ENCODE measurements around the gene TGIF1.

The TGIF1 gene

DNA sequence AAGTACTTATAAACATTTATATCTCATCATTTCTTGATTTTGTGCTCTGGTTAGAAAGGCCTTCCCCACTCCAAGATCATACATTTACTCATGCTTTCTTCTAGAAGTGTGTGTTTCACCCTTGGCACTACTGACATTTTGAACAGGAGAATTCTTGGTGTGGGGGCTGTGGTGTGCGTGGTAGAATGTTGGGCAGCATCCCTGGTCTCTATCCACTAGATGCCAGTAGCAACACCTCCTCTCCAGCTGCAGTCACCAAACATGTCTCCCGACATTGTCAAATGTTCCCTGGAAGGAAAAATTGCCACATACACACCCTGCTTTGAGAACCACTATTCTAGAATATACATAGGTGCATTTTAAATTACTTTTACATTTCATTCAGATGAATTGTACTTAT lies 8.7 kb upstream of the TGIF1 start:
- Histone ChIP-seq H3K4me3 (ENCODE audit: low read length) (no peak overlapping the region), H3K36me3 (ENCODE audit: control insufficient read depth, insufficient read depth, low read length) (no peaks in the 10 kb centered on the region), H3K9ac (ENCODE audit: low read length) (no peak overlapping the region), H3K9me3 (ENCODE audit: control insufficient read depth, low read length) (no peaks in the 10 kb centered on the region), H3K4me1 (ENCODE audit: control insufficient read depth, insufficient read depth, low read length) (peaks cover 2% of the 10 kb centered on the region), H3K27me3 (ENCODE audit: control insufficient read depth, insufficient read depth, low read length) (no peaks in the 10 kb centered on the region)

- Histone ChIP-seq H3K4me1 (ENCODE audit: control insufficient read depth, insufficient read depth, low read length) (peaks cover 14% of the 10 kb centered on the region), H3K36me3 (ENCODE audit: control insufficient read depth, insufficient read depth, low read length) (no peaks in the 10 kb centered on the region), H3K4me3 (ENCODE audit: low read length) (no peak overlapping the region), H3K9ac (ENCODE audit: low read length) (no peak overlapping the region), H3K9me3 (ENCODE audit: control insufficient read depth, low read length) (no peaks in the 10 kb centered on the region), H3K27me3 (ENCODE audit: control insufficient read depth, insufficient read depth, low read length) (no peaks in the 10 kb centered on the region)
Observed at GRCh38 chr18:3442919-3443318, 7.1 kb upstream of the TGIF1 start.

GRCh38 chr18:3444296-3444695 lies 5.7 kb upstream of the TGIF1 start:
- peaks cover 14% of the 10 kb centered on the region for H3K4me1 ChIP-seq (ENCODE audit: control insufficient read depth, insufficient read depth, low read length)
- H3K9ac ChIP-seq (ENCODE audit: low read length), result no peak overlapping the region
- no peak overlapping the region for H3K4me3 ChIP-seq (ENCODE audit: low read length)
- no peaks in the 10 kb centered on the region for H3K9me3 ChIP-seq (ENCODE audit: control insufficient read depth, low read length)
- no peaks in the 10 kb centered on the region for H3K27me3 ChIP-seq (ENCODE audit: control insufficient read depth, insufficient read depth, low read length)
- no peaks in the 10 kb centered on the region for H3K36me3 ChIP-seq (ENCODE audit: control insufficient read depth, insufficient read depth, low read length)

DNA sequence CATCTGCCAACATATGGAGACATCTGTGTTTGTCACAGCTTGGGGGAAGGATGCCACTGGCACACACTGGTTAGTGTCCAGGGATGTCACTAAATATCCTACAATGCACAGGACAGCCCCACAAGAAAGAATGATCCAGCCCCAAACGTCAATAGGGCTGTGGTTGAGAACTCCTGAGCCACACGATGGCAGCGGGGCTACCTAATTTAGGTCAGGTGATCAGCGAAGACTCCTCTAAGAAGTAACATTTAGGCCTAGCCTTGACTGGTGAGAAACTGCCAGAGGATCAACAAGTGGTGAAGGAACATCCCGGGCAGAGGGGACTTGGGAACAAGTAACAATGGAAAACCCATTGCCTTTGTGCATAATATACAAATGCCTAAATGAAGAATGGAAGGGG lies 5.0 kb upstream of the TGIF1 start:
- H3K4me3 ChIP-seq (ENCODE audit: low read length), result no peak overlapping the region
- no peaks in the 10 kb centered on the region for H3K27me3 ChIP-seq (ENCODE audit: control insufficient read depth, insufficient read depth, low read length)
- no peak overlapping the region for H3K9ac ChIP-seq (ENCODE audit: low read length)
- no peaks in the 10 kb centered on the region for H3K9me3 ChIP-seq (ENCODE audit: control insufficient read depth, low read length)
- H3K4me1 ChIP-seq (ENCODE audit: control insufficient read depth, insufficient read depth, low read length), result peaks cover 14% of the 10 kb centered on the region
- H3K36me3 ChIP-seq (ENCODE audit: control insufficient read depth, insufficient read depth, low read length), result no peaks in the 10 kb centered on the region

DNA sequence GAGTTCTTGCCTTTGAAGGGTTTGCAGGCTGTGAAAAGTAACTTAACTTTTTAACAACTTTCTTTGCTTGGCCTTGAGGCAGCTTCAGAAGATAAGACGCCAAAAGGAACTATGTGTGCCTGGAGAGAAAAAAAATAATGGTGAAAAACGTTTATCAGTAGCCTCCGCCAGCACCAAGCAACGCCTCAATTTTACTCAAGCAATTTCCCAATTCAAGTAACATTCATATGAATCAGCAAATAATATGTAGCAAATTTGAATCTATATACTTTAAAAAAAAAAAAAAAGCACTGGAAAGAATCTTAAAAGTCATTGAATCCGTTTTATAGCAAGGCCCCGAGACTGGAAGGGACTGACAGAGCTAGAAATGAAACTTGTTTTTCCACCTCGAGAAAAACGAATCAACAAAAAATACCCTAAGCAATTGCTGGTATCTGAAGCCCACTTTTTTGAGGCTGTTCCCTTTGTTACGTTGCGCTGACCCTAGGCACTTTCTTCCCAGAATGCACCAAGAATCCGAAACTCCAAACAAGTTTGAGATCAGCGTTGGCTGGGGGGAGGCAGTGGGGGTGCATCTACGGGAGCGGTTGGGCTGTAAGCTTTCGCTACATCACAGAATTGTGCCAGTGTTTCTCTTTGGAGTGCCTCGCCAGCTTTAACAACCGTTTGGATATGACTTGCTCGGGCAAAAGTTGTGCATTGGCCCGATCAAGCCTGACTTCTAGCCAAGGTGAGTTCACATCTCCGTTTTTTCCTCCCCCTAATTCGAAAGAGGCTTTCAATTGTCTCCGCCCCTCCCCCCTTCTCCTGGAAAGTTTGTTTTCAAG lies 2.7 kb upstream of the TGIF1 start:
- Histone ChIP-seq H3K4me1 (ENCODE audit: control insufficient read depth, insufficient read depth, low read length) (peaks cover 14% of the 10 kb centered on the region), H3K4me3 (ENCODE audit: low read length) (peak overlapping the region; percentile 70), H3K9me3 (ENCODE audit: control insufficient read depth, low read length) (no peaks in the 10 kb centered on the region), H3K36me3 (ENCODE audit: control insufficient read depth, insufficient read depth, low read length) (no peaks in the 10 kb centered on the region), H3K27me3 (ENCODE audit: control insufficient read depth, insufficient read depth, low read length) (no peaks in the 10 kb centered on the region), H3K9ac (ENCODE audit: low read length) (peak overlapping the region; percentile 92)

GRCh38 chr18:3447895-3448837 lies 1.8 kb upstream of the TGIF1 start:
- Histone ChIP-seq H3K4me3 (ENCODE audit: low read length) (peak overlapping the region; percentile 79), H3K27me3 (ENCODE audit: control insufficient read depth, insufficient read depth, low read length) (no peaks in the 10 kb centered on the region), H3K9me3 (ENCODE audit: control insufficient read depth, low read length) (no peaks in the 10 kb centered on the region), H3K36me3 (ENCODE audit: control insufficient read depth, insufficient read depth, low read length) (no peaks in the 10 kb centered on the region), H3K9ac (ENCODE audit: low read length) (peak overlapping the region; percentile 100), H3K4me1 (ENCODE audit: control insufficient read depth, insufficient read depth, low read length) (peaks cover 20% of the 10 kb centered on the region)

DNA sequence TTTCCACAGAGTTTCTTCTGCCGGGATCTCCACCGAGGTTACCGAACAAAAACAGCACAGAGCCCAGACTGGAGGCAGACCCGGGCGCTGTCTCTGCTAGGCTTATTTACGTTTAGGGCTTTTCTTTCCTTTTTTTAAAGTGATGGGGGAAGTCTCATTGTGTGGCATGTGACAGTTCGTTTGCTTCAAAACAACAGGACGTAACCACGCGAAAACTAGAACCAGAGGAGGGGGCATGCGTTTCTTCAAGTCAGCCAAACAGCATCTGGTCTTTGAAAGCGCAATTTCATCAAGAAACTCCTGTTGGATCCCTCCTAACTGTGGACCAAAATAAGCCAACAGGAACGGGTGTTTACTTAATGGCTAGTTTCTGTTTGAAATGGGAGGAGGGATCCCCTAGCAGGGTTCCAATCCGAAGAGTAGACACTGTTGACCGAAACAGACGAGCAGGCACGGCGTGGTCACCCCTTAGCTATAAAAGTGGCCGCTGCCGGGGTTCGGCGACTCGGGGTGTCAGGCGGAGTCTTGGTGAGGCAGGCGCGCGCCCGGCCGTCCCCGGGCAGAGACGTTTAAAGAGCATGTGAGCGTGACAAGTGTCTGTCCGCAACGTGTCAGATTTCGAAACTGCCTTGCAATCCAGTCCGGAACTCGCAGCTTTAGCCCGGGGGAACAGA lies 997 bp upstream of the TGIF1 start:
- H3K4me3 ChIP-seq (ENCODE audit: low read length), result peak overlapping the region; percentile 79
- no peaks in the 10 kb centered on the region for H3K36me3 ChIP-seq (ENCODE audit: control insufficient read depth, insufficient read depth, low read length)
- no peaks in the 10 kb centered on the region for H3K9me3 ChIP-seq (ENCODE audit: control insufficient read depth, low read length)
- H3K9ac ChIP-seq (ENCODE audit: low read length), result peak overlapping the region; percentile 100
- H3K27me3 ChIP-seq (ENCODE audit: control insufficient read depth, insufficient read depth, low read length), result no peaks in the 10 kb centered on the region
- peaks cover 23% of the 10 kb centered on the region for H3K4me1 ChIP-seq (ENCODE audit: control insufficient read depth, insufficient read depth, low read length)

DNA sequence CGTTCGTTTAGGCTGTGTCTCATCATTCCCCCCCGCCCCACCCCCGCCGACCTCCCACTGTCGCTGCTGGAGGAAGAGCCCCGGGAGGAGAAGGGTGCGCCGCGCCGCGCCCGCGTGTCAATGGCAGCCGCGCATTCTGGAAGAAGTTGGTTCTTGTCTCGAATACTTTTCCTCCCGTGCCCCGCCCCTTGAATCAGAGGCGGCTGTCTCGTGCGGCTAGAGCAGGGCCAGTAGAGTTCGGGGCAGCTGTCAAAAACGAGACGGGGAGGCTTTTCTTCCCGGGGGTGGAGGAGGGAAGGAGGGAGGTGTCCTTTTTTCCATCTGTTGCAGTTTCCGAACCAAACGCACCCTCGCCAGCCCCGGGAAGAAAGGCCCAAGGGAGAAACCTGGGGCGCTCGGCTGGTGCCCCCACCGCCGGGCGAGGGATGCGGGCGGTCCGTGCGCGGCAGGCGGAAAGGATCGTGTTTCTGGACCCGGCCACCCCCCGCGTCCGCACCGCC lies 410 bp upstream of the TGIF1 start:
- Histone ChIP-seq H3K4me1 (ENCODE audit: control insufficient read depth, insufficient read depth, low read length) (peaks cover 27% of the 10 kb centered on the region), H3K4me3 (ENCODE audit: low read length) (peak overlapping the region; percentile 60), H3K9me3 (ENCODE audit: control insufficient read depth, low read length) (no peaks in the 10 kb centered on the region), H3K36me3 (ENCODE audit: control insufficient read depth, insufficient read depth, low read length) (no peaks in the 10 kb centered on the region), H3K9ac (ENCODE audit: low read length) (peak overlapping the region; percentile 100), H3K27me3 (ENCODE audit: control insufficient read depth, insufficient read depth, low read length) (no peaks in the 10 kb centered on the region)

DNA sequence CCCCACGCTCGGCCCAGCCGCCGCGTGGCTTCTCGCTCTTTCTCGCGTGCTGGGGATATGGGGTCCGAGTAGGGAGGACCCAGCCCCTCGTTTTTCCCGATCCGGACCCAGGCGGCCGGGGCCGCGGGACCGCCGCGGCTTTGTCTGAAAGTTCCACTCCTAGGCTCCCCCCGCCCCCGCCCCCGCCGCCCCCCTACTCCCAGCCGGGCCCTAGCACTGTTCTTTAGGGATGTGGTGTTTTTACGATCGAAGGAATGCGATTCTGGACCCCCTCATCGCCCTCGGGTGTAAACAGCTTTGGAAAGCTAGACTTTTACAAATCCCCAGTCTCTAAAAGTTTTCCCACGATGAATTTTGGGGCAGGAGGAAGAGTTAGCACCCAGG lies 819 bp downstream of the TGIF1 start:
- peak overlapping the region; percentile 94 for H3K4me3 ChIP-seq (ENCODE audit: low read length)
- H3K9ac ChIP-seq (ENCODE audit: low read length), result peak overlapping the region; percentile 100
- no peaks in the 10 kb centered on the region for H3K9me3 ChIP-seq (ENCODE audit: control insufficient read depth, low read length)
- H3K4me1 ChIP-seq (ENCODE audit: control insufficient read depth, insufficient read depth, low read length), result peaks cover 38% of the 10 kb centered on the region
- no peaks in the 10 kb centered on the region for H3K27me3 ChIP-seq (ENCODE audit: control insufficient read depth, insufficient read depth, low read length)
- no peaks in the 10 kb centered on the region for H3K36me3 ChIP-seq (ENCODE audit: control insufficient read depth, insufficient read depth, low read length)

DNA sequence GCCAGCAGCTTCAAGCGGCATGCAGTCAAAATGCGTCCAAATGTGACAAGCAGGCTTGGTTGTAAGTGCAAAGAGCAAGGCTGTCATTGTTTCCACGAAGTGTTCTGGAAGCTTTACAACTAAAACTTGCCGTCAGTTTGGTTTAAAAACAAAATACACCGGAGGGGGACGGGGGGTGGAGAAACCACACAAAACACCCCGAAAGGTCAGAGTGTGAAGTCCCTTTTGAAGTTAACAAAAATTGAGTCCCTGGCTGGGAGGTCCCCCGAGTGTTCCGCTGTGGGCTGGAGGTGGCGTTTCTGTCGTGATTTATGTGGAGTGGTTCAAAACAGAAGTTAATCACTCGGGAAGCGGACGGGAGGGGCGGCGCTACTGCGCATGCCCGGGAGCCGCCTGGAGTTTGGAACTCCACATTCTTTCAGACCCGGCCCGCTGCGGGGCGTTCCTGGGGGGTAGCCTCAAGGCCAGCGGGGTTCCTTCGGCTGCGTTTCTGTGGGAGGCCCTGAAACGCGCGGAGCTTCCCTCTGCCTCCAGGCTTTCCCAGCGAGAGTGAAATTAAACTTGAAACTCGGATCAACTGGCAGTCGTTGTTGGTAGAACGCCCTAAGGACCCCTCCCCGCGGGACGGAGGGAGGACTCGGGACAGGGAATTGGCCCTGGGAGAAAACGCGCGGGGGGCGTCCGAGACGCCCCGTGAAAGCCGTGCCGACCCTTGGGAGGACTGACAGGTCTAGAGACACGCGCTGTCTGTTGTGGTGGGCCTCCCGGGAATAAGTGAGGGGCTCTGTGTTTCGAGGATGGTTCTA lies 1.4 kb downstream of the TGIF1 start:
- H3K4me1 ChIP-seq (ENCODE audit: control insufficient read depth, insufficient read depth, low read length), result peaks cover 41% of the 10 kb centered on the region
- no peaks in the 10 kb centered on the region for H3K9me3 ChIP-seq (ENCODE audit: control insufficient read depth, low read length)
- peak overlapping the region; percentile 100 for H3K9ac ChIP-seq (ENCODE audit: low read length)
- H3K4me3 ChIP-seq (ENCODE audit: low read length), result peak overlapping the region; percentile 94
- H3K36me3 ChIP-seq (ENCODE audit: control insufficient read depth, insufficient read depth, low read length), result no peaks in the 10 kb centered on the region
- H3K27me3 ChIP-seq (ENCODE audit: control insufficient read depth, insufficient read depth, low read length), result no peaks in the 10 kb centered on the region
